DMS153 (cell line): ENCODE measurements around the gene NBPF20.
"Not testable (repeated sequence)": the region's sequence is repeated elsewhere in the genome, so short reads cannot be mapped to it uniquely, and the experiment has no call there.

Experiments used
- DNase-seq: peaks from one replicate; lab custom pipeline; 2025; lab: John Stamatoyannopoulos, UW

The NBPF20 gene, protein sequence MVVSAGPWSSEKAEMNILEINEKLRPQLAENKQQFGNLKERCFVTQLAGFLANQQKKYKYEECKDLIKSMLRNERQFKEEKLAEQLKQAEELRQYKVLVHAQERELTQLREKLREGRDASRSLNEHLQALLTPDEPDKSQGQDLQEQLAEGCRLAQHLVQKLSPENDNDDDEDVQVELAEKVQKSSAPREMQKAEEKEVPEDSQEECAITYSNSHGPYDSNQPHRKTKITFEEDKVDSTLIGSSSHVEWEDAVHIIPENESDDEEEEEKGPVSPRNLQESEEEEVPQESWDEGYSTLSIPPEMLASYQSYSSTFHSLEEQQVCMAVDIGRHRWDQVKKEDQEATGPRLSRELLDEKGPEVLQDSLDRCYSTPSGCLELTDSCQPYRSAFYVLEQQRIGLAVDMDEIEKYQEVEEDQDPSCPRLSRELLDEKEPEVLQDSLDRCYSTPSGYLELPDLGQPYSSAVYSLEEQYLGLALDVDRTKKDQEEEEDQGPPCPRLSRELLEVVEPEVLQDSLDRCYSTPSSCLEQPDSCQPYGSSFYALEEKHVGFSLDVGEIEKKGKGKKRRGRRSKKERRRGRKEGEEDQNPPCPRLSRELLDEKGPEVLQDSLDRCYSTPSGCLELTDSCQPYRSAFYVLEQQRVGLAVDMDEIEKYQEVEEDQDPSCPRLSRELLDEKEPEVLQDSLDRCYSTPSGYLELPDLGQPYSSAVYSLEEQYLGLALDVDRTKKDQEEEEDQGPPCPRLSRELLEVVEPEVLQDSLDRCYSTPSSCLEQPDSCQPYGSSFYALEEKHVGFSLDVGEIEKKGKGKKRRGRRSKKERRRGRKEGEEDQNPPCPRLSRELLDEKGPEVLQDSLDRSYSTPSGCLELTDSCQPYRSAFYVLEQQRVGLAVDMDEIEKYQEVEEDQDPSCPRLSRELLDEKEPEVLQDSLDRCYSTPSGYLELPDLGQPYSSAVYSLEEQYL (N-terminal part only)

DNA sequence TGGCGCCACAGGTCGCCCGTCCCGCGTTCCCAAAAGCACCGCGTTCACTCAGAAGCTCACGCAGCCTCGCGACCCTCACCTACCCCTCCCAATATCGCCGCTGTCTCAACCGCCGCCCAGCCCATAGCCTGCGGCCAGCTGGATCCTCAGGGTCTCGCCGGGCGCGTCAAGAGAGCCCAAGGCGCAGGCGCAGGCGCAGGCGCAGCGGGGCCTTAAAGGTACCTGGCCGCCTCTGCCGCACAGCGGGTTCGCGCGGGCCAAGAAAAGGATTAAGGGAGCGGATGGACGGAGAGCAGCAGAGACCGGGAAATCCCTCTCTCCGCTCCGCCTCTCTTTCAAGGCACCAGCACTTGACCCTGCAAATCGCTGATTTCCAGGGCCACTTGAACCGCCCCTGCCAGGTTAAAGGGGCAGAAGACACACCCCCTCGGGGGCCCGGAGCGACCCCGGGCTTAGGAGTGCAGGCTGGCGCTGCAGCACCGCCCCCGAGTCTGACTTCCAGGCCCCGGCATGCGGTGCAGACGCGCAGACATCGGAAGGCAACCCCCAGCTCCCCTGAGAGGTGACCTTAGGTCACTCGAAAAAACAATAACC lies at the start of gene NBPF20:
Gene NBPF20 (minus strand): TSS at position 168 of the 594 bp plus-strand sequence. CDS start 20,331 bp downstream, outside the sequence.
- DNase-seq: peak; percentile 77

DNA sequence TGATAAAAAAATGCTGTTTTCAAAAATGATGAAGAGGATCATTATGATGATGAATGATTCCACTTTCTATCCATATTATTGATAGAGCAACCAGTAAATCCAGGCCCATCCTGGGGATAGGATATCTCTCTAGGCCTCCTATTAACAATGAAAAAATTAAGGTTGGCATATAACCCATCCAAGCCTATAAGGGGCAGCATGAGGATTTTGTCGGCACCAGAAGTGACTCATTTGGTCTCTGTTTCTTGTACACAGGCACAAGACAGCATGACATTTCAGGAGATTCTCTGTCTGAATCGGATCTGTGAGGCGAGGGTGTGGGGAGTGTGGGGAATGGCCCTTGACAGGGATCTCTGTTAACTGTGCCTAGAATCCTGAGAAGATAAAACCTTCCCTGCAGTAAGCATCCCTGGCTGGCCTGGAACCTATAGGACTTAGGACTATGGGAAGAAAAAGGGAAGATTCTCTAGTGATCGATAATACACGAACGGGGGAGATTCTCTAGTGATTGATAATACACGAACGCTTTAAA lies 49.5 kb upstream of the NBPF20 start:
- not testable (repeated sequence) for DNase-seq

DNA sequence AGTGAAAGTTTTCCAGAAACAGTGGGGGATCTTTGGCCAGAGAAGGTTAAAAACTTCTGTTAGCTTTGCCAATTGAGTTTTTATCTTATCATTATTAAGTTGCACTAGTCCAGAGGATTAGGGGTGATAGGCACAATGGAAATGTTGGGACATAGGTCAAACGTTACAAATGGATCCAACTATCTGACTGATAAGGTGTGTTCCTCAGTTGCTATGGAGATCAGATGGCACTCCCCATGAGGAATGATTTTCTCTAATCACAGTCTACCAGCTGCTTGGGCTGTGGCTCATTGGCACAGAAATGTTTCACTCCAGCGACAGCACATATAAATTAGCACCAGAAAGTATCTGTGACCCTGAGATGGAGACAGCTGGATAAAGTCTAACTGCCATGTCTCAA lies 47.3 kb upstream of the NBPF20 start:
- DNase-seq: not testable (repeated sequence)

DNA sequence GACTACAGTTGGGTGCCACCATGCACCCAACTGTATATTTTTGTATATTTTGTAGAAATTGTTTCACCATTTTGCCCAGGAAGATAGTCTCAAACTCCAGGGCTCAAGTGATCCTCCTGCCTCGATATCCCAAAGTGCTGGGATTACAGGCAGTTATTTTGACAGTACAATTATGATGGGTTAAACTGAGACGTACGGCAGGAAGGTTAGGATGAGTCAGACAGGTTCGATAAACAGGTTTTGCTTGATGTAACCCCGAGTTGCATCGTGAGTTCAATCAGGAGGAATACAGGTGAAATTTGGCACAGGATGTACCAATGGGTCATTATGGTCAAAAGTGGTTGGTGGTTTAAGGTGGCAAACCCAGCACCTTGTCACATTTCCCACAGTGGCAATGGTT lies 46.0 kb upstream of the NBPF20 start:
- not testable (repeated sequence) for DNase-seq

DNA sequence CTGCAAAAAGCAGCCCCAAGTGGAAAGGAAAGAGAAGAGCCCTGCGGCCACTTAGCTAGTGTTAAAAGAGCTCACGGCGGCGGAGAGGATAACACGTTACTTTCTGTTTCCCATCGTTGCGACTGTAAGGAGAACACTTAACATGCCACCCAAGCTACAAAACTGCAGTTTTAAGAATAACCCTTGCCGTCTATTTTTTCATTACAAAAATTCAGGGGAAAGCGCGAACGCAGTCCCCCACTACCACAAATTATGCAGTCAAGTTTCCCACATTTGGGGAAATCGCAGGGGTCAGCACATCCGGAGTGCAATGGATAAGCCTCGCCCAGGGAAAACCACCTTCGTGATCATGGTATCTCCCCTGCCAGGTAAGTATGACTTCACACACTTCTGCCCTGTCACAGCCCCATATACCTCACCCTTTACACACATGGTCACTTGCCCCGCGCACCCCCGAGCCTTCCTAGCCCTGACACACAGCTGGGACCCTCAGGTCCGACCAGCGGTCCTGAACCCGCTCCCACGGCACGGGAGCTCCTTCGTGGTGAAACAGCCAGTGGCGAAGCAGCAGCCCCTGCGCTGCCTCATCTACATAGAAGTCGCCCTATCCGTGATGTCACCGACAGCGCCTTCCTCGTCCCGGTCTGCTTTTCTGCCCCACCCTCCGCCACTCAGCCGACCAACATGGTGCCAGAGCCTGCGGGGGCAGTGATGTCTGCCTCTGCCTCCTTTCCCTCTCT lies 40.2 kb upstream of the NBPF20 start:
- DNase-seq: peak; percentile 95

DNA sequence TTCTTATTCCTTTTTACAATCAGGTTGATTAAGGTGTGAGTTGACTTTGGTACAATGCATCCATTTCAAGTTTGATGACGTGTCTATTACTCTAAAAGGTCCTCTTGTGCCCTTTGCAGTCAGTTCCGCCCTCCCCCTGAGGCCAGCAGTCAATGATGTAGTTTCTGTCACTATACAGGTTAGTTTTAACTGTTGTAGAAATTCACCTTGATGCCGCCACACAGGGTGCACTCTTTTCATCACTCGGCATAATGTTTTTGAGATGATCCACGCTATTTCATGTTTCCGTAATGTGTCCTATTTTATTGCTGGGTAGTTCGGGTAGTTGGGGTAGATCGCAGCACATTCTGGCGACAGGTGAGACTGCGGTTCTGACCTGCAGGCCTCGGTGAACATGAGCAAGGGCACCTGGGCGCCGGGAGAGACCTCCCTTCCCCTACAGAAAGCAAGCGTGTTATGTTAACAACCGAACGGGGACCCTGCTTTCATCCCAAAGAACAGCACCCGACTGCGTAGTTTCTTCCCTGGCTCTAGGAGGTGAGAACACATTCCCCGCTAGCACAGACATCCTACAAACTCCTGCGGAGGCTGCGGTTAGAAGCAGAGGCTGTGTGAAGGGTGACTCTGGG lies 39.4 kb upstream of the NBPF20 start:
- DNase-seq: not testable (repeated sequence)

DNA sequence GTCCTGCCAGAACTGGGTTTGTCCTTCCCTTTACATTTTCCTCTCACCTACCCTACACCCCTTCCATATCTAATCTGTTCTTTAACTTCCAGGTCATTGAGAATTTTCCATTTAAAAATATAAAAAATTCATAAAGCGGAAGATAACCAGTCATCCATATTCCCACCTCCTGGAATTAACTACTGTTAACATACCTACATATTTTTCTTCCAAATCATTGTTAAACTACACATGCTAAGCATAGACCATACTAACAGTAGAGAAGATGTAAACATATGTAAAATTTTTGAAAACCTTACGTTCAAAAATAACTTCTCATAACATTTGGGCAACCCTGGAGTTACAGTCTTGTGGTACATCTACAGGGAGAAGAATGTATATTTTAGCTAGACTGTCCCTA lies 38.6 kb upstream of the NBPF20 start:
- not testable (repeated sequence) for DNase-seq

DNA sequence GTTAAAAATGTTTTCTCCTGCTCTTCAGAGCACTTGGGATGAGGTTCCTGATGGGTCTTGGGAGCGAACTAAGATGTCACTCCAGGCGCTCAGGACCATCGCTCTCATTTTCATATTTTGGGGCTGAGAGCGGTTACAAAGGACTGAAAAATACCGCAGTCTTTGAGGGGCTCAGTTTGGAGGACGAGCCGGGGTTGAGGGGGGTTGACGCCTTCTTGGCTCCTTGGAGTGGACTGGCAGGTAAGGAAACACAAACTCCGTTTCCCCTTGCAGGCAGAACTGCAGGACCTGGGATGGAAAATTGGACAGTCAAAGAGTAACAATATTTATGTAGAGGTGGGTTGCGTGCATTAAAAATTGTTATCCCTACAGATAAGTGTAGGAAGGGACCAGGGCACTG lies 35.3 kb upstream of the NBPF20 start:
- not testable (repeated sequence) for DNase-seq

DNA sequence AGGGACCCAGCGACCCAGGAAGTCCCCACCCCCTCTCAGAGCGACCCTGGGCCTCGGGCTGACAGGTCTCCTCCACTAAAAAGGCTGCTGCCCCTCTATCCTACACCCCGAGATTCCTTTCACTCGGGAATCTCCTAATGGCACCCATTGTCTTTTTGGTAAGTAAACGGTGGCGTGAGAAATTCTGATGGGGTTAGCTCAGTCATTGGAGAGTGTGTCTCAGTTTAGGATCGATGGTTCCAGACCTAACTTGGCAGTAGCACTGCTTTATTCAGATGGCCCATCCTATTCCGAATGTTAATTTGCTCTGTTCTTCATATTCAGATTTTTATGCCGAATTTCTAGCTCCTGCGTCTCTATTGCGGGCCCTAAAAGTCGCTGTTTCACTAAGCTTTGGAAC lies 34.6 kb upstream of the NBPF20 start:
- DNase-seq: not testable (repeated sequence)

DNA sequence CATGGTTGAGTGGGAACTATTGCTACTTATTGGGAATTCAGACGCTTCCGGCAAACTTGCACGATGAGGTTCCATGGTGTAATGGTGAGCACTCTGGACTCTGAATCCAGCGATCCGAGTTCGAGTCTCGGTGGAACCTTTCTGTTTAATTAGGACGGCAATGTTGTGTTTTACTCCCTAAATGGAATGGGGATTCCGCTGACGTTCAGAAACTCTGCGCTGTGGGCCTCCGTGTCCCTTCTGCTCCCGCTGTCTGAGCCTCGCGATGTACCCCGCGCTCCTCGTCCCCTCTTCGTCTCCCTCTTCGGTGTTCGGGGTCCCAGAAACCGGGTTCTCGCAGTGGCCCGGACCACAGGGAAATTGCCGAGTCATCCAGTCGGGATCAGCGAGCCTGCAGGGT lies 34.2 kb upstream of the NBPF20 start:
- not testable (repeated sequence) for DNase-seq

DNA sequence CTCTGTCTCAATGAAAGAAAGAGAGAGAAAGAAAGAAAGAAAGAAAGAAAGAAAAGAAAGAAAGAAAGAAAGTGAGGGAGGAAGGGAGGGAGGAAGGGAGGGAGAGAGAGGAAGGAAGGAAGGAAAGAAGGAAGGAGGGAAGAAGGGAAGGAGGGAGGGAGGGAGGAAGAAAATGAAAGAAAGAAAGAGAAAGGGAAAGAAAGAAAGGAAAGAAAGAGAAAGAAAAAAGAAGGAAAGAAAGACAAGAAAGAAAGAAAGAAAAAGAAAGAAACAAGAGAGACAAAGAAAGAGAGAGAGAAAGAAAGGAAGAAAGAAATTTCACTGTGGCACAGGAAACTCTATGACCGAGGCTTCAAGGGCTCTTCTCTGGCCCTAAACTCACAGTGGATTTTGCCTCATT lies 33.7 kb upstream of the NBPF20 start:
- DNase-seq: not testable (repeated sequence)

DNA sequence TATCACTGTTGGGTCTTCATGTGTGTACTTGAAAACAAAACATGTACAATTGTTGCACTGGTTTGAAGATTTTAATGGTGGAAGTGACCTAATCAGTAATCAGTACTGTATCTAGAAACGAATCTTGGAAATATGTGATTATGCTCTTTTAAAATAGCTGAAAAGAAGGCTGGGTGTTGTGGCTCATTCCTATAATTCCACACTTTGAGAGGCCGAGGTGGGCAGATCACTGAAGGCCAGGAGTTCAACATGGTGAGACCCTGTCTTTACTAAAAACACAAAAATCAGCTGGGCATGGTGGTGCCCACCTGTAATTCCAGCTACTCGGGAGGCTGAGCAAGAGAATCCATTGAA lies 29.4 kb upstream of the NBPF20 start:
- DNase-seq: not testable (repeated sequence)

DNA sequence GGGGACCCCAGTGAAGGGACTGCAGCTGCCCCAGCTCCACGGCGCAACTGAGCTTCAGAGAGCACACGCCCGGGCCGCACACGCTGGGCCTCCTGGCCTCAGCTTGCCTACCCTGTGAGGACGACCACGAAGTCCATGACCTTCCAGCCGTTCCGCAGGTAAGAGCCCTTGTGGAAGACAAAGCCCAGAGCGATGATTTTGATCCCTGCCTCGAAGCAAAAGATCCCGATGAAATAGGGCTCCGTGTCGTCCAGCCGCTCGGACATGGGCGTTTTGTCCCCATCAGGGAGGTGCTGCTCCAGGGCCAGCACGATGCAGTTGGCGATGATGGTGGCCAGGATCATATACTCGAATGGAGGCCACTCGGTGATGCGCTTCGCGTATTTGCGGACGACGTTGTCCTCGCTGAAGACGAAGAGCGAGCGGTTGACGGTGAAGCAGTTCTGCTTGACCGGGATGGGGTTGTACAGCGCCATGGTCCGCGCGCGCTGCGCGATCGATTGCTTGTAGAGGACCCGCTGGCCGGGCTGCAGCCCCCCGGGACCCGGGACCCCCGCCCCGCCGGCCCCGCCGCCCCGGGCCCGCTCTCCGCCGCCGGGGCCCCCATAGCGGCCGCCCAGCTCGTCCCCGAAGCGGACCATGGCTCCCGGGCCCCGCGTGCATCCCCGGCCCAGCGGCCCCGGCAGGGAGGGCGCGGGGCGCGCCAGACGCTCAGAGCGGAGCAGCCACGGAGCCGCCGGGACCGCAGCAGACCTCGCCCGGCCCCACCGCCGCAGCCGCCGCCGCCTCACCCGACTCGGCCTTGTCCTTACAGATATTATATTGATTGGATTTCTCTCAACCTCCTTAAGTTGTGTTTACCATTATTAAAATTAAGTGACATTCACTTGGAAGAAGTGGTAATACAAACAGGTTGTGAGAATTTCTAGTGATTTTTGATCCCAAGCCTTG lies 28.7 kb upstream of the NBPF20 start:
- DNase-seq: not testable (repeated sequence)

DNA sequence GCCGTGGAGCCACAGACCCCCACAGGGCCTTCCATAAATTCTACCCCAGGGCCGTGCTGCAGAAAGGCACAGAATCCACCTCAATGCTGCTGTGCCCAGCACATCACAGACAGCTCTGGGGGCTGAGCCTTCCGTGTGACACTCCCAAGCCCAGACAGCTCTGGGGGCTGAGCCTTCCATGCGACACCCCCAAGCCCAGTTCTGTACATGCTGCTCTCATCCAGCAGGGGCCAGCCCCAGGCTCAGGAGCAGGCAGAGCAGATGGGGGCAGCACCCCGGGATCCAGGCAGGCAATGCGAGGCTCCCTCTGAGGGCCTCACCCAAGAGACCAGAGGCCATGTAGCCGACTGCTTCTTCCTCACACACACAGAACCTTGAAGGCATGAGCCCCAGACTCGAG lies 27.1 kb upstream of the NBPF20 start:
- DNase-seq: not testable (repeated sequence)

DNA sequence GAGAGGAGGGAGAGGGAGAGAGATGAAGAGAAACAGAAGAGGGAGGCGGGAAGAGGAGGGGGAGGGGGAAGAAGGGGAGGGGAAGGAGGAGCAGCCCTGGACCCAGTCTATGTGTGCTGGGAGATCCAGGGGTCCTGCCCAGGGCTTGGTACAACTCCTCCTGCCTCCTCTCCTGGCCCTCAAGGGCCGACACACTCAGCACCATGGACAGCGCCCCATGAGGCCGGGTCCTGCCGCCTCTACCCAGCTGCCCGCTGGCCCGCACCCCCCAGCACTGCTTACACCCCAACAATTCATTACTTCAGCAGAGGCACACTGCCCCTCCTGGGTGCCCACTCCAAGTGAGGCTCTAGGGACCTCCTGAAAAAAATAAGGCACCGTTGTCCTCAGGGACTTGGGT lies 26.5 kb upstream of the NBPF20 start:
- DNase-seq: not testable (repeated sequence)

DNA sequence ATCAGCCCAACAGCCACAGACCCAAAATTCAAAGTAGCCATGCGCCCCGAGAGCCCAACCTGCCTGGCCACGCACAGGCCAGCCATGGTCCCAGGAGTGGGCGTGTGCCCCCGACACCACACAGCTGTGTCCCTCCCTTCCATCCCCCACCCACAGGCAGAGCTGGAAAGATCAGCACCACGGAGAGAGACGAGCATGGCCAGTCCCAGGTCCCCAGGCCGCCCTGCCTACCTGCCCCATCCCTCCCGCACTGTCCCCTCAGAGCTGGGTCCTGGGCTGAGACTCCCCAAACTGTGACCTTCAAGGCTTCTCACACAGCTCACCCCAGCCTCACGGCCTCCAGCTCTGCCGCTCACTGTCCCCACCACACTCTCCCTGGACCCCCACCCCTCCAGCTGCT lies 19.8 kb upstream of the NBPF20 start:
- not testable (repeated sequence) for DNase-seq

DNA sequence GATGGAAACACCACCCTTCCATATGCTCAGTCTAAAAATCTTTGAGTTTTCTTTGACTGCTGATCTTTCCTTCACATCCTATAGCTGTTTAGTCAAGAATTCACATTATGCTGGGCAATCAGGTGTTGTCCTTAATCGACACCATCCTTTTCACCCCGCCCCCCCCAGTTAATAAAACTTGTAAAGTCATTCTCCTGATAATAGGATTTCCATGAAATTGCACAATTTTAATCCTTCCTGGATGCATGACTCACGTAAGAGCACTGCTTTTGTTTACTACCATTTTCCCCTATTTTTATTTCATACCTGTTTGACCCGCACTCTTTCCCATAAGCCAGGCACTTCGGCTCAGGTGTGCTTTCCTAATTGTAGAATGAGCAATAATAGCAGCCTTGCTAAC lies 16.9 kb upstream of the NBPF20 start:
- not testable (repeated sequence) for DNase-seq

DNA sequence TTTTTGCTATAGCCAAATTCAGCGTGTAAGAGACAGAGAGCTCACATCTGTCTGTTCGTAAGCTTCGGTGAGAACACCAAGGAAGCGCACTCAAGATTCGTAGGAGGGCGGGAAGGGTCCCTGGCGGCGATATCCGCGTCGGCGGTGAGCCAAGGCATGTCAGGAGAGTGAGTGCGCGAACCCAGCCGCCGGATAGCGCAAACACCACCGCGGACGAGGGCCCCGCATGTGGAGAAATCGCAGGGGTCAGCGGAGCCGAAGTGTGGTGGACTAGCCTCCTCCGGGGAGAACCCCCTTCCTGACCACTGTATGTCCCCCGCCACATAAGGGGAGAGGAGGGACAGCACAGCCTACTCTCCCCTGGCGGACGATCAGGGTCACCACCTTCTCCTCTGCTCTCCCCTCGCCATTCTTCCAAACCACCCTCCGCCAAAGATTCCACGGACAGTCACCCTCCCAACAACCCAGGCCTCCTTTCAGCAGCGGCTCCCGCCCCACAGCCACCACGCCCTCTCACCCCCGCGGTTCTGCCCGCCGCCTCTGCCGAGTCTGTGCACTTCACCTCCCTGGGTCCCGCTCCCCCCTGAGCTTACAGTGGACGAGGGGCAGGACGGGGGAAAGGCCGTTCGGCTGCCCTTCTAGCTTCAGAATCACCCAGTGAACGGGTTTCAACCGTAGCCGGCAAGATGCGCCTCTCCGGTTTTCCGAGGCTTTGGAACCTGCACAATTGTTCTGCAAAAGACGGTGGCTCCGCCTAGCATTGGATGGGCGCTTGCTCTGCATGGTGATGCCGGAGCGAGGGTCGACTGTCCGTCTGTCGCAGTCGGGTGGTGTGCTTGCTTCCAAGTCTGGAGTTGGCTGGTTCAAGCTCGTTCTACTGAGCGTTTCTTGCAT lies 6.2 kb upstream of the NBPF20 start:
- DNase-seq: not testable (repeated sequence)

DNA sequence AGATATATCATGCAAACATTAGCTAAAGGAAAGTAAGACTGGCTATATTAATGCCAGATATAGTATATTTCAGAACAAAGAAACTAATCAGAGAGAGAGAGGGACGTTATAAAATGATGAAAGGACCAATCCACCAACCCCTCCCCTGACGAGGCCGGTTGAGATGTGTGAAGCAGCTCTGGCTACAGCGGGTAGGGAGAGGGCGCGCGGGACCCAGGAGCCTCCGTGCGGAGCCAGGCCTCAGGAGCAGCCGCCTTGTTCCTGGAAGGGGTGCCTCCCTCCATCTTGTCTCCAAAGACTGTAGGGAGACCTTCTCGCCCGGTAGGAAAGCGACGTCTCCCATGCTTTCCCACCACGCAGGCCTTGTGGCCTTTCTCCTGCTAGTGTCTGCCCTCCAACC lies 5.4 kb upstream of the NBPF20 start:
- not testable (repeated sequence) for DNase-seq
